Glomerular visceral epithelial cell (primary cell): ENCODE measurements around the gene ATG4B.

ENCODE experiments used
- DNase-seq: peaks from one replicate; pipeline ENCODE4 v3.0.0-alpha.2; 2016; ENCODE audit errors: extremely low spot score

The ATG4B gene

DNA sequence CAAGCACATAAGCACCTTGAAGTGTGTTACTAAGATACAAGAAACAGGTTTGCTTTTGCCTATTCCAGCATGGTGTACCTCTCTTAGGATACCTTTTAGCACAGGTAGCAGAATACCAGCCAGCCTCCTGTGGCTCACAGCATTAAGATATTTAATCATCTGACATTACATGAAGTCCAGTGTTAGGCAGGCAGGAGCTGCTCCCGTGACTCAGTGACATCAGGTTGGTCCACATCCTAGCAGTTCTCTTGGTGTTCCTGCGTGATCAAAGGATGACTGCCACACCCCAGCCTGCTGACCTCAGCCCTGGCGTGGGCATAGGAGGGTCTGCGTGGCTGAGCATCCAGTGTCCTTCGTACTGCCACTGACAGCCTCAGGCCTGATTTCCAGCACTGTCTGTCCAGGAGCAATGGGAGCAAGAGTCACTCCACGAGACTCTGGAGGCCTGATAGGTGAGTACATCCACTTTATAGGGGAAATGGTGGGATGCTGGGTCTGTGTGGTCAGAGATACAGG is 52.8 kb downstream of the ATG4B start:
- no peak for DNase-seq

DNA sequence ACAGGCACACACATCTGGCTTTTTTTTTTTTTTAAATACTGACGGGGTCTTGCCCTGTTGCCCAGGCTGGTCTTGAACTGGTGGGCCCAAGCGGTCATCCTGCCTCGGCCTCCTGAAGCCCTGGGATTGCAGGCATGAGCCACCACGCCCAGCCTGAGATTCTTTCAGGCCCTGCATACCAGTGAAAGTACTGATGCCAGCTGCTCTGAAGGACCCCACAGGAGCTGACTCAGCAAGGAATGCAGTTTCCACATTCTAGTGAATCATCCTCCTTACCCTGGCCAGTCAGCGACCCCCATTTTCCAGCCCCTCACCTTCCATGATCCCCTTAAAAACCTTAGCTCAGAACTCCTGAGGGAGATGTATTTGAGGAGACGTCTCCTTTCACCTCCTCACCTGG is 55.0 kb downstream of the ATG4B start:
- peak; percentile 69 for DNase-seq

DNA sequence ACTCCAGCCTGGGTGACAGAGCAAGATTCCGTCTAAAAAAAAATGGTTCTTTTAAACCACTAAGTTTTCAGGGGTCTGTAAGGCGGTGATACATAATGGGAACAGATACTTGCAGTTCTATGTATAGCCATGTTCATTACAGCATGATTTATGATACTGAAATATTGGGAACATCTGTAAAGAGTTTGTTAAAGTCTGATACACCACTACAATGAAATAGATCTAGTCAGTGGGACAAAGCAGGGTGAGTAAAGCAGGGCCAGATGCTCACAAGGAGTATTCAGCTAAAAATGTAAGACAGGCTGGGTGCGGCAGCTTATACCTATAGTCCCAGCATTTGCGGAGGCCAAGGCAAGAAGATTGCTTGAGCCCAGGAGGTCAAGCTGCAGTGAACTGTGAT is 58.2 kb downstream of the ATG4B start:
- no peak for DNase-seq

DNA sequence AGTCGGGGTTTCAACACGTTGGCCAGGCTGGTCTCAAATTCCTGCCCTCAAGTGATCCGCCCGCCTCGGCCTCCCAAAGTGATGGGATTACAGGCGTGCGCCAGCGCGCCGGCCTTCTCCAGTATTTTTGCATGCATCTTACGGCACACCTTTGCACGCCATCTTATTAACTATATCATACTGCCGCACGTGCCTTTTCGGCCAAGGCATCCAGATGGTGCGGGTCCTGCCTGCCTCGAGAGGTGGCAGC is 63.6 kb downstream of the ATG4B start:
- no peak for DNase-seq

DNA sequence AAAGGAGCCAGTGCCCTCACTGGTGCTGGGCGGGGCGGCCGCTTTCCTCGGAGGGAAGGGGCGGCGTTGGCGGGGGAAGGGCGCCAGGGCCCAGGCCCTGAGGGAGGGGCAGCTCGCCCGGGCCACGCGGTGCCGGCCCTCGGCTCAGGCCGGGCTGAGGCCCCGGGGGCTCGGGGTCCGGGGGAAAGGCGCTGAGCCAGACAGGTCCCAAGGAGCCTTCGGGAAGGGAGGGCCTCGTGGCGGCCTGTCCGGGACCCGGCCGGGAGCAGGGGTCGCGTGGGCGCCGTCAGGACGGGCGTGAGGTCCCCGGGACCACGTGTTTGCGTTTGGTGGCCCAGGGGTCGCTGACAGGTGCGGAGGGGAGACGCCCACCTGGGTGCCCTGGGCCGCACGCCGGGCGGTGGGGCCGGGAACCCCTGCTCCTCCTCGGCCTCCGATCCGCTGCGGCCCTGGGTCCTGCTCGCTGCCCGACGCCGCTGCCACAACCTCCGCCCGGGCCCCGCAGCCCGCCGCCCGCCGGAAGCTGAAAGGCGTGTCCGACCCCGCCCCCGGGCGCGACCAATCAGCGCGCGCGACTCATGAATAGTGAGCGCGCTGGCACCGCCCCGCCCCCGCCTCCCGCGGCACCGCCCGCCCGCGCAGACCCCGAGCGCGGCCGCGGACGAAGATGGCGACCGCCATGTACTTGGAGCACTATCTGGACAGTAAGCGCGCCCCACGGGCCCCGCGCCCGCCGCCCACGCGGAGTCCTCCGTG is 64.1 kb downstream of the ATG4B start, which contains the start of gene ING5:
Gene ING5 (plus strand): TSS at position 641 of the 756 bp plus-strand sequence. CDS start 27 bp downstream, at position 668.
- peak; percentile 97 for DNase-seq

DNA sequence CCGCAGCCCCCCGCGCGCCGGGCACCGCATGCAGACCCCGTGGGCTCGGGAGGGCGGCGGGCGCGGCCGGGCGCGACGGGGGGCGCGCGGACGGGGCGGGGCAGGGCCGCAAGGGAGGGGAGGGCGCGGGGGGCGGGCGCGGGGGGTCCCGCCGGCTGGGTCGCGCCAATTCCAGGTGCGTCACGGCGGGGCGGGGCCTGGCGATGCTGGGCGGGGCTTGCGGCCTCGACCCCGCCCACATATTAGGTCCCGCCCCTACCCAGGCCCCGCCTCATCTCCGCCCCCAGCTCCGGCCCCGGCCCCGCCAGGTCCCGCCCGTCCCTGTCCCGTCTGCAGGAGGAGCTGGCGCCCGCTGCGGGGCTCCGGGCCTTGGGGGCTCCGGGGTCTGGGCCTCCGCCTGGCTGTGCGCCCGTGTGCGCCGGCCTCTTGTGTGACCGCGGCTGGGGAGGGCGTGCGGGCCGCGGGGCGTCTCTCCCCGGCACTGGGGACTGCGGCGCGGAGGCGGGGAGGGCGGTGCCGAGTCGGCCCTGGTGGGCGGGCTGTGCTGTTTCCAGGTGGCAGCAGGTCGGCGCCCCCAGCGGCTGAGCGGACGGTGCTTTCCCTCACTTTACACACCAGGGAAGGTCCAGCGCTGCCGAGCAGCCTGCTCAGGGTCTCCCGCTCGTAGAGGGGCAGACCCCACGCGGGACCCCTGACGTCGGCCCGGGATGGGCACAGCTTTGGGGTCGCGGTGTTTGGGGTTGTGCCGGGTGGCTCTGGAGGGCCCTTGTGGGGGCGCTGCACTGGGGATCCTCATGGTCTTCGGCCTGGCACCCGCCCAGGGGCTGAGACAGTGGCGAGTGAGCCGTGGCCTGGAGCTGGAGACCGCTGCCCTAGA is 64.9 kb downstream of the ATG4B start:
- peak; percentile 91 for DNase-seq

DNA sequence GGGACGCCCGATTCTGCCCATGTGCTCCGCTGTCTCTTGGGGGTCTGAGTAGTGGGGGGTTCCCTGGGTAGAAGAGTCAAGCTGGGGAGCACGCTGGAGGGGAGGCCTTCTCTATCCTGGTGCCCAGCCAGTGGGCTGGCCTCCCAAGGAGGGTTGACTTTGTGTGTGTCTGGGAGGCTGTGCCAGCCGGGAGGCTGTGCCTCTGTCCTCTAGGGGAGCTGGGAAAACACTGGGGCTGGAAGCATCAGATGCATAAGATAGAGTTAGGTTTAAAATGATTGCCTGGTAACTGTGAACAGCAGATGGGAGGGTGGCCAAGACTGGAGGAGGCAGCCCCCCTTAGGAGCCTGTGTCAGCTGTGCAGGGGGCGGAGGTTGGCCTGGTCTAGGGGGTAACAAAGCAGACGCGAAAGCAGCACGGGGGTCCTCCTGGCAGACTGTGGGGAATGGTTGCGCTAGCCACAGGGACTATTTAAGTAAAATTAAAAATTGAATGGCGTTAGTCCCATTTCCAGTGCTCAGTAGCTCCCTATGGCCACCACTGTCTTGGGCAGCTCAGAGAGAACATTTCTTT is 65.6 kb downstream of the ATG4B start:
- DNase-seq: no peak

DNA sequence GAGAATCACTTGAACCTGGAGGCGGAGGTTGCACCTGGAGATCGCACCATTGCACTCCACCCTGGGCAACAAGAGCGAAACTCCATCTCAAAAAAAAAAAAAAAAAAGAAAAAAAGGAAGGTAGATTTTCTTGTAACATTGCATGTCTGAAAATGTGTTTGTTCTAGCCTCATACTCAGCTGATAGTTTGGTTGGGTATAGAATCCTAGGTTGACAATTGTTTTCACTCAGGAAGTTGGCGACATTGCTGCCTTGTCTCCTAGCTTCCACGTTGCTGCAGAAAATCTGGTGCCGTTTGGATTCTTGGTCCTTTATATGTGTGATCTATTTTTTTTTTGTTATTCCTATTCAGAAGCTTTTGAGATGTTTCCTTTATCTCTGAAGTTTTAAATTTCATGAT is 69.0 kb downstream of the ATG4B start:
- no peak for DNase-seq

DNA sequence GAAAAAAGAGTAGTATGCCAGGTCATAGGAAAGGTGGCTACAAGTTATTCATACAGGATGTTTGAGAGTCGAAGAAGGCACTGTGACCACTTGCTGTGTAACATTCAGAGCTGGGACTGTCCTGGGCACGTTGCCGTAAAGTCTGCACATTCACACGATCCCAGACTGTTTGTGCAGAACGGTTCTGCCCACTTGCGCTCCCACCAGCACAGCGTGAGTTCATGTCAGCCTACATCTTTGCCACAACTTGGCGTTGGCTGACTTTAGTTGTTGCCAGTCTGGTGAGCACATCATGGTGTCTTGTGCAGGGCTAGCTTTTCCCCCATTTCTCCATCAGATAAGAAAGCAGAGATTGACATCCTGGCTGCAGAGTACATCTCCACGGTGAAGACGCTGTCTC is 71.4 kb downstream of the ATG4B start:
- no peak for DNase-seq

DNA sequence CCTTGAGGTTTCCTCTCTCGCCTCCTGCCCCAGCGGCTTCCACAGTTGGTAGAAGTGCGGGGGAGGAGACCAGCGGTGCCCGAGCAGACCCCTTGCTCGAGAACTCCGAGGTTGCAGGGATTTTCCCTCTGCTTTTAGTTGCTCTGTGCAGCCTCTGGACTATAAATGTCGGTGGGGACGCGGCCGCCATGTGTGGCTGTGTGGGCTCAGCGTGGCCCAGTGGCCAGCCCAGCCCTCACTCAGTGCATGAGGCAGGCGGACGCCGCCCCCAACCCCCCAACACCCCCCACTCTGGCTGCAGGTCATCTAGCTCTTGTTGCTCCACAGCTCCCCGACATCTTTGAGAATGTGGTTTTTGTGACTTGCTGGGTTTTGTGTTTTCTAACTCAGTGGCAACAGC is 81.6 kb downstream of the ATG4B start:
- DNase-seq: no peak

DNA sequence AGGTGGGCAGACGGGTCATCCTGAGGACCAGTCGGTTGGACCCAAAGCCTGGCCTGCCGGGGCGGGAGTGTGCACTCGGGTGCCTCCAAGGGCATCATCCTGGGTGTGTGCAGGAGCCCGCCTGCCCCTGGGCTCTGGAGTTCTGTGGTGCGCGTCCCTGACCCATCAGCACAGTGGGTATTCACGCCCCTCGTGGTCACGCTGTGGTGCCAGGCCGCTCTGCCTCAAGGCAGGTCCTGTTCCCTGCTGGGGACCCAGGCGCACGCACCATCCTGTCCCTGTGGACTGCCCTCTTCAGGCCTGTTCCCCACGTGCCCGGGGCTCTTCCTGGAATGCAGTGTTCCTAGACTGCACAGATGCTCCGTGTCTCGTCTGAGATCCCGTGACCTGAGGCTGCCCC is 82.6 kb downstream of the ATG4B start:
- DNase-seq: no peak

DNA sequence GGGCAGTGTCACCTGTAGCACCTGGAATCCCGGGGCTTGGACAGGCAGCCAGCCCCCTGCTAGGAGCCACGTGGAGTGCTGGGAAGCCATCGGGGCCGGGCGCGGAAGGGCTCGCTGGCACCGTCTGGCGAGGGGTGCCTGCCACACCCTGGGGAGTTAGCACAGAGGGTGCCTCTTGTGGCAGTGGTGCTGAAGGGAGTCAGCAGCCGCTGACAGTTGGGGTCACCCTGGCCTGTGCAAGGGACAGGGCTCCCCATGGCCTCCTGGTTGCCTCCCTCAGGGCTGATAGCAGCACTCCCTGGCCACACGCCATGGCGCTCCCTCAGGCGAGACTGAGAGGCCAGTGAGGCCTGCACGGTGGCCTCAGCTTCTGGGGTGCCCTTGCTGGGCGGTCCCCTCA is 83.1 kb downstream of the ATG4B start:
- no peak for DNase-seq

DNA sequence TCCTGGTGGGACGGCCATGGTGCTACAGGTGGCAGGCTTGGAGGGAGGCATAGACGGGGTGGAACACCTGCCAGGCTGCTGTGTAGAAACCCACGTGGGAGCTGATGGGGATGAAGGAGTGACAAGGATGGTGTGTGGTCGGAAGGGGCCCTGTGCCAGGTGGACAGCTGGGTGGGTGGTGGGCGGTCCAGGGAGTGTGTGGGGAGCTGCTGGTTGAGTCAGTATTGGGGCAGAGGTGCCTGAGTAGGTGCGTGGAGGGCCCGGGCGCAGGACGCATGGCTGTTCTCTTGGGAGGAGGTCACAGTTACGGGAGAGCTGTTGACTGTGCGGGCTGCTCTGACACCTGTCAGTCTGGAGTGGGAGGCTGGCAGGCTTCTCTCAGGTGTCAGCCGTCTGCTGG is 84.4 kb downstream of the ATG4B start:
- DNase-seq: no peak

DNA sequence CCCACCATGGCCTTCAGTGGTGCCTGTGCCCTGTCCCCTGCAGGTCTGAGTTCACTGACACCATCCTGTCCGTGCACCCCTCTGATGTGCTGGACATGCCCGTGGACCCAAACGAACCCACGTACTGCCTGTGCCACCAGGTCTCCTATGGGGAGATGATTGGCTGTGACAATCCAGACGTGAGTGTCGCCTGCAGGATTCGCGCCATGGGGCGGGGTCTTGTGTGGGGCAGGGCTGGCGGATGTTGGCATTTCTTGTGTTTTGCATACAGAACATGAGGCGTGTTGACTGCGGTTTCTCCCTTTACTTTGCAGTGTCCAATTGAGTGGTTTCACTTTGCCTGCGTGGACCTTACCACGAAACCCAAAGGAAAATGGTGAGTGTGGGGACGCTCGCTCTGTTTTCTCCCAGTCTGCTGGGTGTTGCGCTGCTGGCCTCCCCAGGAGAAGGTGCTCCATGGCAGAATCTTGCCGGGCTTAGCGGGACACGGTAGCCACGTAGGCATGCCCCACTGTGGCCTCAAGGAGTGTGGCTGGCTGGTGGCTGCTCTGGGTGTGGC is 85.5 kb downstream of the ATG4B start:
- no peak for DNase-seq
